NCI-H1694 (cell line): ENCODE measurements around the gene SRPX.

Experiments
- DNase-seq: peaks from one replicate; lab custom pipeline; 2025; lab: John Stamatoyannopoulos, UW

The SRPX gene

DNA sequence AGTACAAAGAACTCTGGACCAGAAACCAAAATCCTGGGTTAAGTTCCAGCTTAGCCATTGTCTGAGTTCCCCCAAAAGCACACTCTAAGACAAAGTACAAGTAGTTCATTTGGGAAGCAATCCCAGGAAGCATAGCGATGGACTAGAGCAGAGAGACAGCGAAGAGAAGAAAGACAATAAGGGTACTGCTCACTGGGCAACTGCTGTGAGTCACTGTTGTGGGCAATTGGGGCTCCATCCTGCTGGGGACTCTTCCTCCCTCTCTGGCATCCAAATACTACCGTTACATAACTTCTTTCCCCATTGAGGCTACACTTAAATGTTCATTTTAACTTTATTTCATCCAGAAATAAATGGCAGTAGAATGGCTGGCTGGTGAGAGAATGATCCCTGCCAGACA lies 14.1 kb downstream of the SRPX start:
- no peak for DNase-seq

DNA sequence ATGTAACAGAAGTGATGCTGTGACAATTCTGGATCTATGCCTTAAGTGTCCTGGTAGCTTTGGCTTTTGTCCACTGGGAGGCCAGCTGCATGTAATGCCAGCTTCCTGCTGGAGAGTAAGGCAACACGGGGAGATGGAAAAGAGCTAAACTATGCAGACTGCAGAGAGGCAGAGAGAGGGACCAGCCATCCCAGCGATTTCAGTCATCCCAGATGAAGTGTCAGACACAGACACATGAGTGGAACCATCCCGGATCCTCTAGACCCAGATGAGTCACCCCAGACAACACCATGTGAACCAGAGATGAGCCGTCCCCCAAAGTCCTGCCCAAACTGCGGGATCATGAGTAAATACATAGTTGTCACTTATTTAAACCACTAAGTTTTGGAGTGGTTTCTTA lies 14.6 kb downstream of the SRPX start:
- DNase-seq, result no peak

DNA sequence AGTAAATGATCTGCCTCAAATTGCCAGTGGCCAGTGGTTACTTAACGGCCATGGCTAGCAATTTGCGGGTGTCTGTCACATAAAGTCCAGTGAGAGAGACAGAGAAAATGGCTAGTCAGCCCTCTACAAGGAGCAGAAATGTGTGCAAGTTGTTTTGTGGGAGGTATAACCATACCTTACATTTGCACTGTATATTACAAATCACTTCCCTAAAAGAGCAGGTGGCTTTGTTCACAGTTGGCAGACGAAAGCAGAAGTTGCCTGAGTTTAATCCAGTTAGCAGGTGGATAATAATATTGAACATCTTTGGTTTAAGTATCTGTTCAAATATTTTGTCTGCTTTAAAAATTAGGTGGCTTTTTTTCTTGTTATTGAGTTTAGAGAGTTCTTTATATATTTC lies 15.6 kb downstream of the SRPX start:
- no peak for DNase-seq

DNA sequence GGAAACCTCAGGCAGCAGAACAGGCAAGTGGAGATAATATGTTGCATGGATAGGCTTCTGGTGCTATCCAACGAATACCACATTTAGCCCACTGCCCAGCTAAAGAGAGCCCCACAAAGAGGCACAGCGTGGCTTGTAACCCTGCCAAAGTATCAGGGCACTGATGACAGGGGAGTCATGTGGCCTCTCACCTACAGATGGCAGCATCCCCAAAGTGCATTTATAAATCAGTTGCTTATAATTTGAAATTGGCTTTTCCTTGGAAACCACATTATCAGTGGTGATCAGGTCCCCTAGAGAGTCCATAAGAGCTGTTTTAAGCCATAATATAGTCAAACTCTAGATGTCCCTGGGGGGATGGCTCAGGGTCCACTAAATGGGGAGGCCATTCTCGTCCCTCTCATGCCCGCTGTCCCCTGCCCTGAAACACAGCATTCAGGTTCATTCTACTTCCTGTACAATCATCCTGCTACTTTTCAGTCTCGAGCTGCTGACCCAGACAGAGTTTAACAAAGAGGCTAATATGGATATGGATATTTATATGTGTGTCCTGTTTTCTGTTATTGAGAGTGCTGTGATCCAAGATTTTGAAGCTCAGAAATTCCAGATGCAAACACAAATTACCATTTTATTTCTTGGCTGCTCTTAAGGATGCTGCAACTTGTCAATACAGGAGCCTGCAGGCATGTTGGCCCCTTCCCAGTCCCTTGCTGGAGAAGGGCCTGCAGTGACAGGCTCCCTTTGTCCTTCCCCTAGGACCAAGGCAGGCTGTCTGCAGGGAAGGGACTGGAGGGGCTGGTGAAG lies 28.5 kb downstream of the SRPX start:
- DNase-seq, result peak; percentile 44

DNA sequence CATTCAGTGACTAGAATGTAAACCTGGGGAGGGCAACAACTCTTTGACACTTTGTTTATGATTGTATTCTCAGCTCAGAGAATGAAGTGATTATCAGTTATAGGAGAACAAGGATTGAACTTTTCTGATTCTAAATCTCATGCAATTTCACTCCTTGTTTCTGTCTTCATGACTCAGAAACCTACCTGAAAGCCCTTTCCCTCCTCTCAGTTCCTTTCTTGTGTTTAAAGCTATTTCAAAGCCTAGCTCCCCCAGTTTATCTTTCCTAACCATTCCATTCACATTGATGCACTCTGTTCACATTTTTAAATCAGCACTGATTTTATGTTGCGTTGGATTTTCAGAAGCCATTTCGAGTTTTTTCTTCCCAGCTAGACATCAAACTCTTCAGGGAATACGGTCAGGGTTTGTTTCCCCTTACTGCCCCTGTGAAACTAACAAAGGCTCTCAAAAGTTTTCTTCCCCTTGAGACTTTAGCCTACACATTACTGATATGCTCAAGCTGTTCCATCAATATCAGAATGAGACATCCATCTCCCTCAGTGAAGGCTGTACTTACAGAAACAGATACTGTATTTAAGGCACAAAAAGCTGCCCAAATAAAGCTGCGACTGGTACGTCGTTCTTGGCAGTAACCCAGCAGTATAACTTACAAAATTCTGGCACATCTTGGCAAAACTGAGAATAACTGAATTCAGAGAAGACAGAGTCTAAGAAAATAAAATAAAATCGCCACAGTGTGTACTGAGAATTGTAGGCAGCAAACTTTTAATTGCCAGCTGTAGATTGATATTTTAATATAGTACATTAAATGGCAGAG lies 31.0 kb downstream of the SRPX start:
- no peak for DNase-seq

DNA sequence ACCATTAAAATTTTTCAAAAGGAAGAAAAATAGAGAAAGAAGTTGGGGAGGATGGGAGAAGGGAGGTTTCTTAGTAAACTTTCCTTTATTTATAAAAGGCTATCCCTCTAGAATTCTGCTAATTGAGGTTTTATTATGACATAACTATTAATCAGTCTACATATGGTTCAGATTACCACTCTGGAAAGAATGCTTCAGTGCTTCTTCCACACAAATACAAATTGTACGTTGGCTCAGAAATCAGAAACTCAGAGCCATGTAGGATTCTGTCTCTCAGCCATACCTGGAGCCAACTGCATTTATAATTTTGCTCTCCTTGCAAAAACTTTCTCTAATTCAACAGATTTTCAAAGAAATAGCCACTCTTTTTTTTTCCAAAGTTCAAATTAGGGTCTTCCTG lies 37.1 kb downstream of the SRPX start:
- no peak for DNase-seq

DNA sequence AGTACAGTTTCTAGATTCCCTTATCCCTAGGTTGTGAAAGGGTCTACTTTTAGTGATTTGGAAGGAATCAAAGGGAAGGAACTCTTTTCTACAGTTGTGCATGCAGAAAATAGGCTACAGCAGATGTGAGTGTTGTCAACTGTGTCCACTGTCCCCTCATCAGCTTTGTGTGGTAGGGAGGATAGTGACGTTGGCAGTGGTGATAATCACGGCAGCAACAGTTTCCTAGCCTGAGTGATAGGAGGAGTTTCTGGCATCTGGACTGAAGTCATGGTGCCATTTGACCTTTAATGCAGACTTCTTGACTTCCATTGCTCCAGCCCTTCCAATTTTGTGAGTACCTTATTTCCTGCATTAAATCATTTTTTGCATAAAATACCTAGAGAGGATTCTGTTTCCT lies 39.3 kb downstream of the SRPX start:
- DNase-seq, result no peak

DNA sequence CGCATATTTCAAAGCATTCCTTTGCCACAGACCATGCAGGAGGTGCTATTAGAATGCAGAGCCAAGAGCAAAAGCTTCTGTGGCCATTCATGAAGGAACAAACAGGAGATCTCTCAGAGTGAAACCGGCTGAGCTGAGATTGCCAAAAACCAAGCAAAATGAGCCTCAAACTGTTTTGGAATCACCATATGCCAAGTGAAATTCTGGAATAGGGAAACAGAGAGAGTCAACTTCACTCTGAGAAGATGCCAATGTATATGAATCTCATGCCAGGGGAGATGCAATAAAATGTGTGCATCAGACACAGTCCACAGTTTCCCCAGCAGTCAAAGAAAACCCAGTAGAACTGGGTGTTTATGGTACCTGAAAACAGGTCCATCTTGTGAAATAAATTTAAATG lies 42.3 kb downstream of the SRPX start:
- no peak for DNase-seq

DNA sequence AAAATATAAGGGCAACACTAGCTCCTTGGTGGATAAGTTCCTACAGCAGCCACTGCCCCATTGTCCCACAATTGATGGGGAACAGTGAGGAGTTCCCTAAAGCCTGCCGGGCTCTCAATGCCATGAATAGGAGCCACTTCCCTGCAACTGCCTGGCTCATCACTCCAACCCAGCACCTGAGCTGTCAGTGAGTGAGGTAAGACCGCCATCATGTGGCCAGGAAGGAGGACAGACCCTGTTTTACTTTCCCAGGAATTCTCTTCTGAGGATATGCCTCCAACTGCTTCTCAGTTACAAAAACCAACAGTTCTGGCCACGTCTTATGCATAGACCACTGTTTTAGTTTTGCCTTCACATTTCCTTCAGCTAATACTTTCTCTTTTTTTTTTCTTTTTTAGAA lies 45.5 kb downstream of the SRPX start:
- peak; percentile 37 for DNase-seq

DNA sequence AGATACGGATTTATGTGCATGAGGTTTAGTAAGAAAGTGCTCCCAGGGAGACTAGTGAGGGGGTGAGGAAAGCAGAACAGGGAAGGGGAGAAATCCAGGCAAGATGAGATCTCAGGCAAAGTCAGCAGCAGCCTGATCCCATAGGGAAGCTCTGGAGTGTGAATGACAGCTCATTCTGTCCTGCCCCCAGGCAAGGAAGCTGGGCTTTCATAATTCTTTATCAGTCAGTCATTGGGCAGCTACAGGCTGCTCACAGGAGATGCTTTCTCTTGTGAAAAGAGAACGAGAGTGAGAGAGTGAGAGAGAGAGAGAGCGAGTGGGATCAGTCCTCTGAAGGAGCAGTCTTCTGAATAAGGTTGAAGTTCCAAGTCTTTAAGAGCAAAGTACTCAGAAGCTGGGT lies 48.1 kb downstream of the SRPX start:
- no peak for DNase-seq

DNA sequence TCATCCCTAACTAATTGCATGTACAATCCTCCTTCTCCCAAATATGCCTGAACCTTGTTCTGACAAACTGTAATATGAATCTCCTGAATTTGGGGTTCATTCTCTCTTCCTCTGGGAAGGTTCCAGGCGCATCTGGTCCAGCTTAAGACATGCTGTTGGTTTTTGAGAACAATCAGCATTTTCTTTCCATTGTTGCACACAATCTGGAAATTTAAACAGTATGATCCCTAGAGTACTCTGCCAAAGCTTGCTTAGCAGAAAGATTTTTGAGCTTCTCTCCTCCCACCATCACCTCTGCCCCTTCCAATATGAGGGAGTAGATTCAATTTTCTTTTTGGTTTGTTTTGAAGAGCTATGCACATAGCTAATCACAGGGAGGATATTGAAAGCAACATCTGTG lies 50.1 kb downstream of the SRPX start:
- DNase-seq, result no peak

DNA sequence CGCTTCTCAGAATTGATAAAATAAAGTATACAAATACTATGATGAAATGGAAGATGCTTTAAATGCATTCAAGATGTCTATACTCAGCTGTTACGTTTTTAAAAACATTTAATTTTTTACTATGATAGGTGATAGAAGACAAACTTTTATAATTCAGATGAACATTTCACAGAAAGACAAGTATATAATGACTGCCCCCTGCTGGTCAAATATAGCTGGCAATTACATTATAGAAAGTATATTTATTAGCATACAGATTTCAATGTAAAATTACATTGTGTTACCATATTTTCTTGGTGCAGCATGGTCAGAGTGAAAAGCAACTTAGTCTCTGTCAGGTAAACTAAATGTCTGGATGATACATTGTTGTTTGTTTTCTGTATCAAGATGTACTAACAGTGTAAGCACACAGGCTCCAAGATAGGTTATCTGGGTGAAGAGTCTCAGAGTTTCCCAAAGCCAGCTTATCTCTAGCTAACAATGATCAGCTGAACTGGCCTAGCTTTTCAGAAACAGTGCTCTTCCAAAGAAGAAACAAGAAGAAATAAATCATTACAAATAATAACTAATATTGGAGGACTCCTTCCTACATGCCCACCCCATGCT lies 54.1 kb downstream of the SRPX start:
- DNase-seq, result peak; percentile 73

DNA sequence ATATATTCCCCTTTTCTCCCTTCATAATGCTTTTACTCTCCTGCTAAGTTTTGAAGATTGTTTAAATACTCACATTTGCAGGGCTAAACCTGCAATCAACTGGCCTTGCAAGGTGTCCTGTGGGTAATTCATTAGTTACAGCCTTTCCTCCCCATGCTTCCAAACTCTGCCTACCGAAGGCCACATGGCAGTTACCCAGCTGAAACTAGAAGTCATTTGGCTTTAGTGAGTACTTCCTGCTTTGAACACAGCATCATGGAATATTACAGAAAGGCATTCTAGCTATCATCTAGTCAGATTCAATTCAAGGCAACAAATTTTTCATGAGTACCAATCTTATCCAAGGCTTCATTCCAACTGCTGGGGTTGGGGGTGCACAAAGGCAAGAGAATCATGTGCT lies 55.6 kb downstream of the SRPX start:
- no peak for DNase-seq

DNA sequence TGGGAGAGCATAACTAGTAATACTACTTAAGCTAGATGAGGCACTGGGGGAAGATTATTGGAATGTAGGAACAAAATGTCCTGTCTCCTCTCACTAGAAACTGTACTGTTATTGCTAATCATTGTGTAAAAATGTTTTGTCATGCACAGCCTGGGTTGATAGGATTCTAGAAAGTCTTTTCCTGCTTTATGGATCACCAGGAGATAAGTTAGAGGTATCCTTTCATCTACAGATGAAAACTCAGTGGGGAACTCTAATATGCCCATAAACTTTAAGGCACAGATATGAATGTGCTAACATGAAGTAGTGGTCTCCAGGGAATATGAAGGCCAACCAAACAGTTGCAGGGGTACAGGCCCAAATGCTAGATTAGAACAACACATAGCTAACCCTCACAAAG lies 57.5 kb downstream of the SRPX start:
- no peak for DNase-seq

DNA sequence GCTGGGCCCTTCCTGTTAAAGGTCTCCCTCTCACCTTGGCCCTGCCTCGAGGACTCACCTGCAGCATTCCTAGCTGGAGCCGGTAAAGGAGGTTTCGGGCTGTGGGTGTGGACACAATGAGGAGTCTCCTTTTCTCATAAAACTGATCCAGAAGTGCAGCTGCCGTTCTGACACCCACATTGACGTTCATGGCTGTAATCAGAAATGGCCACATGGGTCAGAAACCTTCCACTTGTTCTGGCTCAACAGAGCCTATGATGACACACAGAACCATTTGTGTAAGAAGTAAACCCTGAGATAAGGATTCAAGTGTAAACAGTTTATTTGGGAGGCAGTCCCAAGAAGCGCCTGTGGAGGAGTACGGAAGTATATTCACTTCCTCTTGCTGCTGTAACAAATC lies 63.8 kb downstream of the SRPX start:
- DNase-seq, result no peak

DNA sequence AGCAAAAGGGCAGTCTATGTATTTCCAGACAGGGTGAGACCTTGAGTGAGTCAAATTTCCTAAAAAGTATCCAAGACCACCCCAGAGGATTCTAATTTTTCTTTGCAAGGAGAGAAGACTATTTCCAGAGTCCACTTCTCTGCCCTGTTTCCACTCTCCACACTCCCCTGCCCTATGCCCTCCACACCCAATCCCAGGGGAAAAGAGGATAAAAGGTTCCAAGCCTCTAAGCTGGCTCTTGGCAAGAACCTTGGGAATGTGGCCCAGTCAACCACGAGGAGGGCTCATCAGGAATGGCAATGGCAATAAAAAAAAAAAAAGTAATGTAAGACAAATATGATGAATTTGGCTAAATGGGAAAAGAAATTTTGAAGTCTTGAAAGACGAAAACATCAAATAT lies 65.9 kb downstream of the SRPX start:
- DNase-seq, result no peak

DNA sequence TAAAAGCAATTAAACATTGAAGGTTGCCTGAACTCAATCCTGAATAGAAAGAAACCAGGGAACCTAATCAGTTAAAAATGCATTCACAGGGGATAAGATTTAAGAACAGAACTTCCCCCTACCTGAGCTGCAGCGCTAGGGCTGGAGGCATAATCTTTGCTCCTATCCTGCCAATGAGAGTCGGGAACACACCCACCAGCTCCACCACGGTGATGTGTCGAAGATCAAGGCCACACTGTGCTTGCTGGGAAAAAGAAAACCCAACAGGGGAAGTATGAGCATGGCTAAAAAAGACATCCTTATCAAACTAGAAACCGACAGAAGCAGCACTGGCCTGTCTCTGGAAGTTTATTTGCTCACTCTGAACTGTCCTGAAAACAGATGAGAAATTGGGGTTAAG lies 66.3 kb downstream of the SRPX start:
- no peak for DNase-seq

DNA sequence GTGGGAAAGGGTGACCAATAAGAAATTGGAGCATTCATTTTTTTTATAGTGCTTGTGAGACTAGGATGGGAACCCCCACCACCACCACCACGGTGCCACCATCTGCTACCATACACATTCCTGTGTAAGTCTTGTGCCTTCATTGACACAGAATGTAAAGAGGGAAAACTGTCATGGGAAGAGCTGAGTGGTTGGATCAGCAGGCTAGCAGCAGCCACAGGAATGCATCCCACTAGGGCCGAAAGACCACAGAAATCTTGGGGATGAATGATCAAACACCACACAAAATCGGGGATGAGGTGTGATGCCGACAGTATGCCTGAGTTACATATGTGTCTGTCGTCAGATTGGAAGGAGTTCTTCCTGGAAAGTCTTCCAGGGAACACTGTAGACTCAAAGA lies 69.2 kb downstream of the SRPX start:
- DNase-seq, result no peak

DNA sequence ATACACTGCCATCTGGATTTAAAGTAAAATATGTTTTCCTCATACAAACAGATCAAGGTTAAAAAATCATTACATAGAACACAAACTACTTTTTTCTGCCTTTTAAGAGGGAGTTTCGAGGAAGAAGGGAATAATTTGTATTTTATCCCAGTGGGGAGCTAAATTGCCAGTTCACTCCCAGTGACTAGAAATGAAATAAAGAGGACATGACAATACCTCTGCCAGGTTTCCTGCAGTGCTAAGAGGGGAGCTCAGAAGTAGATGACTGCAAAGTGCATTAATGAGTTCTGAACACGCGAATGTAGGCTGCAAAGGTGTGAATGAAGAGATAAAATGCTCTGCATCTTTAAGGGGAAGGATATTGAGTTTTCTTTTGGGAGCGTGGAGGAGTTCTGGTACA lies 69.7 kb downstream of the SRPX start:
- DNase-seq, result no peak

DNA sequence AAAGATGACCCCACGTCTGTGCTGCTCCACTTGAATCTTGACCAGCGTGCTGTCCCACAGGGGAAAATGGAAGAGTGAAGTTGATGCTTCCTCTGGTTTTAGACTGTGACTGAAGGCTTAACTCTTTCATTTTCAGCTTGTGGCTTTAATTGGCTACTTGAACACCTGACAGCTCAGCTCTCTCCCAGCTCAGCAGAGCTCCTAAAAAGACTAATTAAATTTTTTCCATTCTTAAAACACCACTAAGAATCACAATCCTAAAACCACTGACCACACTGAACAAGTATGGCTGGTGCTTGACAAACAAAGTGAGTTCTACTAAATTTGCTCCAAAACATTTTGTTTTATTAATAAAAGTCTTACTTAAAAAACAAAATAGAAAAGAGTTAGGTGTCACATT lies 71.7 kb downstream of the SRPX start:
- no peak for DNase-seq

DNA sequence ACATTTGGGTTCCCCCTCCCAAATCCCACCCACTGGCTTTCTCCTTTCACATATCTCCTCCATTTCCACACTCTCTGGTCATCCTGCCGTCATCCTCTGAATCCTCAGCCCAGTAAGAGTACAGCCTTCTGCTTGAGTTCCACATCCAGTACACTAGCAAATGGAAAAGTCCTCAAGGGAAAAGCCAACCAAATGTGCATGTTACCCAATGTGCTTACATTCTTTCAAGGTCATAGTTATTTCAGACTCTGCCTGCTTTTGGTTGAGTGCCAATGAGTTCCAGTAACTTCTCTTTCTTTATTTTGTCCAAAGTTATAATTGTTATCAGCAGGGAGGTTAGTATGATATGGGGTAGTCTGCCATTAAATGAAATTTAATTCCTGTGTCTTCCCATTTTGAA lies 78.1 kb downstream of the SRPX start:
- no peak for DNase-seq

DNA sequence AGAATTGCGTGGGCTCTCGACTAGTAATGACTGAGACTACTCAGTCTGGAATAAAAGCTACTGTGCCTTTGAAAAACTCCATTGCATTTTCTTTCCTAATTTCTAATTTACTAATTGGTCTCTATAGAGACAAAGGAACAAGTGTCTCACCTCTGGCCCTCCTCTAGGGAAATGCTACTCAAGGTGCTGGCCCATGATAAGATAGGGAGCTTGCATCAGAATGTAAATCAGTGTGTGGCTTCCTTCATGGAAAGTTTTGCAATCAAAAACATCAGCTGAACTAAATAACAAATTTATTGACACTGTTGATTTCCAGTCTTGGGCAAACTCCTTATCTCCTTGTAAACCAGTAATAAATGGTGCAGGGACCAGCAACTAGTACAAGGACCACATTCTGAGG lies 81.8 kb downstream of the SRPX start:
- DNase-seq, result no peak

DNA sequence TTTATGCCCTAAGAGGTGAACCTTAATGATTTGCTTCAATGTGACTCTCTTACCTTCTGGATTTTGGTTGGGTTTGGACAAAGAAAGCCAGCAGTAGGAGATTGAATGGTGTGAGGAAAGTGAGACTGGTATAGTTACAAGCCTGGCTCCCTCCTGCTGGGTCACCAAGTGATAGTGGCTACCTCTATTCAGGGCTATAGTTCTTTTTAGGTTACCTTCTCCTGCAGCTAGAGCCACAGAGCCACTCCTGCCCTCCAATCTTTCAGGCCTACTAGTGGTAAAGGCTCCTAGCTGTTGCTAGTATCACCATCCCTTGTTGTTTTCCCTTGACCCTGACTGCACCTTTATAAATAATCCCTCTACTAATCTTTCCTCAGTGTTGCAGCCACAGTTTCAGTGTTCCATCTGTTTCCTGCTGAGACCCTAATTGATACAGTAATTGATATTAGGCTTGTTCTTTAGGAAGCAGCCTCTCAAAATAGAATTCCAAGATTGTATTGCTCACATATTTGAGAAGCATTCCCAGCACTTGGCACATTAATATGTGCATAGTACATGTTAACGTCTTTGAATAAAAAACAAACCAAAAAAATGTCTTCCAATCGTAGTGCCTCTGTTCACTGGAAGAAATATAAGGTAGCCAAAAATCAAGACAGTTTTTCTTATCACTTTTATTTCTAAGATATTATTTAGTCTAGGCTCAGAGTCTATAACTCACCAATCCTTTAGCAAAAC lies 82.3 kb downstream of the SRPX start:
- DNase-seq, result no peak
